ENCODE data around the gene ARHGAP23.

The ARHGAP23 gene, protein sequence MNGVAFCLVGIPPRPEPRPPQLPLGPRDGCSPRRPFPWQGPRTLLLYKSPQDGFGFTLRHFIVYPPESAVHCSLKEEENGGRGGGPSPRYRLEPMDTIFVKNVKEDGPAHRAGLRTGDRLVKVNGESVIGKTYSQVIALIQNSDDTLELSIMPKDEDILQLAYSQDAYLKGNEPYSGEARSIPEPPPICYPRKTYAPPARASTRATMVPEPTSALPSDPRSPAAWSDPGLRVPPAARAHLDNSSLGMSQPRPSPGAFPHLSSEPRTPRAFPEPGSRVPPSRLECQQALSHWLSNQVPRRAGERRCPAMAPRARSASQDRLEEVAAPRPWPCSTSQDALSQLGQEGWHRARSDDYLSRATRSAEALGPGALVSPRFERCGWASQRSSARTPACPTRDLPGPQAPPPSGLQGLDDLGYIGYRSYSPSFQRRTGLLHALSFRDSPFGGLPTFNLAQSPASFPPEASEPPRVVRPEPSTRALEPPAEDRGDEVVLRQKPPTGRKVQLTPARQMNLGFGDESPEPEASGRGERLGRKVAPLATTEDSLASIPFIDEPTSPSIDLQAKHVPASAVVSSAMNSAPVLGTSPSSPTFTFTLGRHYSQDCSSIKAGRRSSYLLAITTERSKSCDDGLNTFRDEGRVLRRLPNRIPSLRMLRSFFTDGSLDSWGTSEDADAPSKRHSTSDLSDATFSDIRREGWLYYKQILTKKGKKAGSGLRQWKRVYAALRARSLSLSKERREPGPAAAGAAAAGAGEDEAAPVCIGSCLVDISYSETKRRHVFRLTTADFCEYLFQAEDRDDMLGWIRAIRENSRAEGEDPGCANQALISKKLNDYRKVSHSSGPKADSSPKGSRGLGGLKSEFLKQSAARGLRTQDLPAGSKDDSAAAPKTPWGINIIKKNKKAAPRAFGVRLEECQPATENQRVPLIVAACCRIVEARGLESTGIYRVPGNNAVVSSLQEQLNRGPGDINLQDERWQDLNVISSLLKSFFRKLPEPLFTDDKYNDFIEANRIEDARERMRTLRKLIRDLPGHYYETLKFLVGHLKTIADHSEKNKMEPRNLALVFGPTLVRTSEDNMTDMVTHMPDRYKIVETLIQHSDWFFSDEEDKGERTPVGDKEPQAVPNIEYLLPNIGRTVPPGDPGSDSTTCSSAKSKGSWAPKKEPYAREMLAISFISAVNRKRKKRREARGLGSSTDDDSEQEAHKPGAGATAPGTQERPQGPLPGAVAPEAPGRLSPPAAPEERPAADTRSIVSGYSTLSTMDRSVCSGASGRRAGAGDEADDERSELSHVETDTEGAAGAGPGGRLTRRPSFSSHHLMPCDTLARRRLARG (N-terminal part only)

DNA sequence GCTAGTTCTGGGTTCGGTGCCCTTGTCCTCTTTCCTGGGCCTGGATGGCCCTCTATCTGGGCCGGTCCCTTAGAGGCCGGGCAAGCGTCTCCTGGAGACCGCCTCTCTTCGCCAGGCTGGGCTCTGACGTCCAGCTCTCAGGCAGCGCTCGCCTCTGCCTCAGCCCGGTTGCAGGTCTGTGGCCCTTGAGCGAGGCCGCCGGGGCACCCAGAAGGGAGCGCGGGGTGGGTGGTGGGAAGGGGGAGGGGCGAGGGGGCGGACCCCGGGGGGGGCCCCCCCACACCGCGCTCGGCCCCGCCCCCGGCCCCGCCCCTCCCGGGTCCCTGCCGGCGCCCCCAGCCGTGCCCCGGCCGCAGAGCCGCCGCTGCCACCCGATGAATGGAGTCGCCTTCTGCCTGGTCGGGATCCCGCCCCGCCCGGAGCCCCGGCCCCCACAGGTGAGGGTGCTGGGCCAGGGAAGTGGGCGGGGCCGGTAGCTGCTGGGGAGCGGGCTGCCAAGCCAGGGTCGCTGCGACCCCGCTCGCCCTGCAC is at the start of gene ARHGAP23:
Gene ARHGAP23, plus strand, starts transcription at position 353 of the 531 bp plus-strand sequence. Its CDS starts 22 bp downstream, at position 375.
- peak in 2 of 4 experiments; percentile 8 to 42 for DNase-seq

DNA sequence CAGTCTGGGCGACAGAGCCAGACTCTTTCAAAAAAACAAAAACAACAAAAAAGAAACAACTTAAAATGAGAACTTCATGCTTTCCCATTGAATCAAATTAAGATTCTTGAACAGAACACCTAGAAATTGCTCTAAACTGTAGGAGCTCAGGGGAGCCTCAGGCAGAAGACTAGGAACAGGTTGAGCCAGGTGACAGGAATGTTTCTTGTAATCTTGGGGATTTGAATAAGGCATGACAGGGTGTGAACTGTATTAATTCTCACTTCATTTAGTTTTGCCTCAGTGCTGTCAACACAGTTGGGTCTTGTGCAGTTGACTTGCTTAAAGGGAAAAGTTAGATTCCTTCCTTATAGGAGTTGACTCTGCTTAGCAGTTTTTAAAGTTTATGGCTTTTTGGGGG is 48.8 kb upstream of the ARHGAP23 start:
- DNase-seq, result no peak

DNA sequence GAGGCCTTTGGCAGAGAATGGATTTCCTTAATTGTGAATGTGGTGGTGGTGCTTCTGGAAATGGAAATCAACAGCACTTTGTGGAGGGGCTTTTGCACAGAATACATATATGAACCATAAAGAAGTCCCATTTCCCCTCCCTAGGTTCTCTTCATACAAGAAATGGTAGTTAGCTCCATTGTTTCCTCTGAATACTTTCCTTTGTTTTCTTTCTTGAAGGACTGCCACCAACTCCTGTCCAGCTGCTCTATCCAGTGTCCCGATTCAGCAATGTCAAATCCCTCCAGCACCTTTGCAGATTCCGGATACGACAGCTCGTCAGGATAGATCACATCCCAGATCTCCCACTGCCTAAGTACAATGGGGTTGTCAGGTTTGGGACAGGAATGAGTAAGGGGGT is 33.2 kb upstream of the ARHGAP23 start:
- DNase-seq, result no peak

DNA sequence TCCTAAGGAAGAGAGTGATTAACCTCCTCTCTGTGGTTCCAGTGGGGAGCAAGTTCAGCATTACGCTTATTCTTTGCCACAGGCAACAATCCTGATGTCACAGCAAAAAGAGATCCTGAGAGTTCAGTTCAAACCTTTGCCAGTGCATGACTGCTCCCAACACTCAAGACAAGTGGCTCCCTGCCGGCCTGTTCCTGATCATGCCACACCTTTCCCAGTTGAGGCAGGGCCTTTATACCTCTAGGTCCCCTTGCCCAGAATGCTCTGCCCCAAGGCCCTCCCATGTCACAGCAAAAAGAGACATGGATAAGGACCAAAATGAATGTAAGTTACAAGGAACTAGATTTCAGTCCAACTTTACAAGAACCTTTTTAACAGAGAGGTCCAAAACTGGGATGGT is 31.0 kb upstream of the ARHGAP23 start:
- DNase-seq, result no peak

DNA sequence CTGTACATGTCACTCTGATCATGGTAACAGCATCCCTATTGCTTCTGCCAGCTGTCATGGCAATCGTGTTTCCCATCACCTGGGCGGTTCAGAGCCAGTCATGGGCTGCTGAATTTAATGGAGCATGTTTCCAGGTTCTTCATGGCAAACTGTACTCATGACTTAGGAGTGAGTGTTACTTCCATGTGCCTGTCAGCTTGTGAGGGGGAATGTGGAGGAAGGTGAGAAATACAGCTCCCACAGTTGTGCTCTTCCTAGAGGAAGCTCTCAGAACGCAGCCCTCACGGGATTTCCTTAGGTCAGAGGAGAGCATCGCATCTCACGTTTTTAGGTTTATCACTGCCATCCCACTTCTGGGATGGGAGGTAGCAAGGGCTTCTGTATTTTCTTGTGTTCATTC is 28.0 kb upstream of the ARHGAP23 start:
- no peak for DNase-seq

DNA sequence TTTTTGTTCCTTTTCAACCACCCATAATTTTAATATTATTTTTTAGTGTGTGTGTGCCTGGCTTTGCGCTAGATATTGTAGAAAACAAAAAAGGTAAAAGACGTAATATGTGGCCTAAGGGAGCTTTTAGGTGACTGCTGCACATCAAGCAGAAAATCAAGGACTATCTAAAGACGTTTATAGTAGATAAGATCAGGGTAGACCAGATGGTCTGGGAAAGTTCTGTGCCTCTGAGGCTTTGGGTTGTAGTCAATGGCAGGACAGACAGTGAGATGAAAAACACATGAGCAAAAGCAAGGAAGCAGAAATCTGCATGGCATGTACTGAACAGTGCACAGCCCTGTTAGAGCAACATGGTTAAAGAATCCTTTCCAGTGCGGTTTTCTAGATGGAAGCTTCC is 26.8 kb upstream of the ARHGAP23 start:
- DNase-seq, result no peak

DNA sequence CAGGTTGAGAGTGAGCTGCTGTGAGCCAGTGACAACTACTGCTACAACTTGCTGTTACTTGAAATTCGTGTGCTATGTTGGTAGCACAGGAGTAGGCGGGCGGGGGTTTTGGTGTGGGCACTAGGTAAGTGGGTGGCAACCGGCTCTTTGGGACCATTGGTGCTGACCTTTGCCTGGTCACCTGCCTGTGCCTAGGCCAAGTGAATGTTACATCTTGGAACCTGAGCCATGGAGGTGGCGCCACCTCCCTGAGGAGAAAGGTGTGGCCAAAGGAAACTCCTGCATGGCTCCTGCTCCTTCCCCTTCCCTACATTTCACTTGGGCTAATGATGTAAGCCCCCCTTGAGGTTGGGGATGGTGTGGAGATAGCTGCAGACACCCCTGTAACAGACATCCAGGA is 25.4 kb upstream of the ARHGAP23 start:
- no peak for DNase-seq

DNA sequence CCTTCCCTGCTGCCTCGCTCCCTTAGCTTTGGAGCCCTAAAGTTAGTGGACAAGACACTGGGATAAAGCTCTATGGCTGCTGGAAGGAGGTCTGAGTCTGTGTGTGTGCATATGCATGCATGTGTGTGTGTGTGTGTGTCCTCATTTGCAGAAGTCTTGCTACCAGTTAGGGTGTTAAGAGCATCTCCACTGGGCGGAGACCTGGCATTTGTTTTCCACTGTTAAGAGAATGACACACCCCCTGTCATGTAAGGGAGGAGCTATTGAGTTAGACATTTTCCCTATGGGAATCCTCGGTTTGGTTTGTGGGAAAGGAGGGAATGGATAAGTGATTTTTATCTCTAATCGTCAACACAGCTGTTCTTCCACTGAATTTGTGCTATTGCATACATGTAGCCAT is 24.8 kb upstream of the ARHGAP23 start:
- no peak for DNase-seq

DNA sequence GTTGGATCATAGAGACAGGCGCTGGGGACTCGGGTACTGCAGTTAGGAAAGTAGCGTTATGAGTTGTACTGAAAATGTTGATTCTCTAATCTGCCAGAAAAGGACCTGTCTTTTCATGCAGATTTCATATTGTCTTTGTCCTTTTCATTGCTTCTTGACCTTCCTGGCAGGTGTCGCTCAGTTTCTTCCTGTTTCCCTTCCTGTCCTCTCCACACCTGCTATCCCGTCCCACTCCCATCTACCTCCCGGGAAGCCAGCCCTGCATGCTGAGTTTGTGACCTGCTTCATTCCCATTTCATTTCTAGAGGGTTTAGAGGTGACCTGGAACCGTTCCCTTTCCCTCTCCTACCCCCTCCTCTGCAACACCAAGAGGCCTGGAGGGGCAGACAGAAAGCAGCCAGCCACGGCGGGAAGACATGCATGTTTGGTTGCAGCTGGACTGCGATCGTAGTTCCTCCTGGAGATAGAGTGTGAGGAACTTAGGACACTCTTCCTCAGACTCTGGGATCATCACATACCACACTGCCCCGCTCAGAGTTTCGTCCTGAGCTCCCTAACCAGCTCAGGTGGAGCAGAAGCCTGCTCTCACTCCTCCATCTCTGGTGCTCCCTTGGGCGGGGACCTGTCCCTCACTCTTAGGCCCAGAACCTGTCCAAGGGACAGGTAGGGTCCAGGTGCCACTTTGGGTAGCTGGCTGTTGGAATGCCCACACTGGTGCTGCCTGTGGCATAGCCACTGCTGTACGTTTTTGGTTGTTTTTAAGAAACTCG is 23.9 kb upstream of the ARHGAP23 start:
- no peak for DNase-seq

DNA sequence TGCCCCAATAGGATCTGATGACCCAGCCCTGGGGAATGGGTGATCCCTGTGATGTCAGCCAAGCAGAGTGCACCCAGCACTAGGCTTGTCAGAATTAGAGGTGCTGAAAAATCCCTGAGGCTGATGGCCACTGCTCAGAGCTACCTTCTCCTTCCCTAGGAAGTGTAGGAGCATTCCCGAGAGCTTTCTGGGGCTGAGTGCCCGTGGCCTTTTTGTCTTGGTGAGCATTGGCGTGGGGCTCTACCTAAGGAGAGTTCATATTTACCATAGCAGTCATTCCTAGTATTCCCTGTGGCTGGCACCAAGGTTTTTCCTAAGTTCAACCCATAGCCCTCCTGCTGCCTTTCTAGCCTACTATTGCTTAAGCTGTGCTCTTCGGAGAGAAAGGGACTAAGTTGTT is 22.6 kb upstream of the ARHGAP23 start:
- no peak for DNase-seq

DNA sequence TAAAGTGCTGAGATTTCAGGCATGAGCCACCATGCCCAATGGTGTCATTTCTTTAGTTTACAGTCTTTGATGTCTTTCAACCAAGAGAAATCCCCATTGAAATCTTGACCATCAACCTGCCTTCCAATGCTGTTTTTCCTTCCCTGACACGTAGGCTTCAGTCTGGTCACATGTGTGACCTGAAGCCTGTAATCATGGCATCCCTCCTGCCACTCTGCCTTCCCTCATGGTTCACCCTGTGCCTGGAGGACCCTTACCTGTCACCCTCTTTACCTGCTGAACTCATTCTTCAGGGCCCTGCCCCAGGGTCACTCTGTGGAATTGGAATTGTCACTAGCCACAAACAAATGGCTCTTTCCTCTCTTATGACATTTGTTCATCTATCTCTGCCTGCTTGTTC is 18.1 kb upstream of the ARHGAP23 start:
- no peak for DNase-seq

DNA sequence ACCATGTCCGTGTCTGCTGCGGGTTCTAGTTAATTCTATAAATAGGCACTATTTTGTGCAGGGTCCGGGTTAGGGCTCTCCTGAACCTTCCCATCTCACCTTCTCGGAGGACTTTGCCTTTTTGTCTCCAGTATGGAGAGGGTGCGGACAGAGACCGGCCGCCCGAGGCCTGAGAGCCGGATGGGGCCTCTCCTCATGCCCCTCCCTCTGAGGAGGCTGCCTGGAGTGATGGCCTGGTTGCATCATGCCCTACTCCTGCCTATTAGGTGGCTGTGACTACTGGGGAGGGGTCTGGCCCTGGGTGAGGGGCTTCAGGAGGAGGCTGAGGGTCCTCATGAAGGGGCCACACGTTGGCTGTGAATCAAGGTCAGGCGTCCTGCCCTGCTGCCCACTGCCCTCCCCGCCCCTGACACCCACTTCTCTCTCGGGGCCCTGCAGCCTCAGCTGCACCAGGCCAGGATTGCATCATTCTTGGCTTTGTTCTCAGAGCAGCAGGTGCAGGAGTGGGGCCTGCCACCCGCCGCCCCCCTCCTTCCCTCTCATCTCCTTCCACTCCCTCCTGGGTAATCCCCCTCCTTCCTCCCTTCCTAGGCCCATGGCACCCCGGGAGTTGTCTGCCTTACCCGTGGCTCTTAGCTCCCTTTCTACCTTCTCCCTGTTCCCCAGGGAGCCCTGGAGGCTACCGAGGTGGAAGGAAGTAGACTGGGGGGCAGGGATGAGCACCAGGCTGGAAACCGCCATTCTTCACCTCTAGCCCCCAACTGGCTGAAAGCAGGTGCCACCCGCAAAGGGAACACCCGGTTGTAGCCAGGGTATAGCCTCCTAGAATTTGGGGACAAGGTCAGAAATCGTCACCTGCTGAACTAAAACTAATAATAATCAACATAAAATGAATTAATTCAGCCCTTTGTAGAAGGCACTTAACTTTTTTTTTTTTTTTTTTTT is 12.7 kb upstream of the ARHGAP23 start:
- no peak for DNase-seq

DNA sequence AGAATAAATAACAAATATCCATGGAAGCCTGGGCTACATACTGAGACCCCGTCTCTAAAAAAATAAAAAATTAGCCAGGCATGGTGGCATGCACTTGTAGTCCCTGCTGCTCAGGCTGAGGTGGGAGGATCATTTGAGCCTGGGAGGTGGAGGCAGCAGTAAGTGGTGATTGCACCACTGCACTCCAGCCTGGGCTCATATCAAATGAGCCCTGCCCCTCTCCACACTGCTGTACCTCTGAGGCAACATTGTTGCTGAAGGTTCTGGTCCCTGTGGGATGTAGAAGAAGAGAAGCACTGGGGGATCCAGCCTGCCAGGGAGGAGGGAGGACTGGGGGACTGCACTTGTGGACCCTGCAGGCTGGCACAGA is 11.4 kb upstream of the ARHGAP23 start:
- DNase-seq, result no peak

DNA sequence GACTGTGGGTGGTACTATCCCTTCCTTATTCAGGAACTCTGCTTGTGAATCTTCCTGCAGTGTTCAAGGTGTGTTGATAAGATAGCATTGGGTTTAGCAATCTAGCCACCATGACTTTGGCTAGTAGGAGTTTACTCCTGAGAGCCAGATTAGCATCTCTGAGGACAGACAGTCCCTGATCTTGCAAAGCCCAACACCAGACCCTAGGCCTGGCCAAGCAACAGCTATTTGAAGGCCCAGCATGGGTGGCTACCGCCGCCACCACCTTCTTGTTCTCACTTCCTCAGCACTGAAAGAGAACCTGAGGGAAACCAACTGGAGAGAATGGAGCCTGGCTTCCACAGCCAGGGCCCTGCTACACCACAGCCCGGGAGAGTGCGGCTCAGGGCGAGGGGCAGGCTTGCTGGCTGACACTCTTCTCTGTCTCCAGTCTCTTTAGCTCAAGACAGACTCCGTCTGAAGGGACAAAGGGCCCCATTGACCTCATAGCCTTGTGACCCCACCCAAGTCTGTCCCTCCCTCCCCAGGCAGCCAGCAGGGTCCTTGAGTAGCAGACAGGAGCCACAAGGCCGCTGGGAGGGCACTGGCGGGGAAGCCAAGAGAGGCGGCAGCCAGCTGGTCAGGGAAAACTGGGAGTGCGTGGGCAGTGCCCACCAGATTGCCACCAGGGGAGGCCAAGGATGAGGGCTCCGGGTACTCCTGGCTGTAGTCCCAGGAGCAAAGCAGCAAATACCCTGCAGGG is 10.9 kb upstream of the ARHGAP23 start:
- DNase-seq, result no peak

DNA sequence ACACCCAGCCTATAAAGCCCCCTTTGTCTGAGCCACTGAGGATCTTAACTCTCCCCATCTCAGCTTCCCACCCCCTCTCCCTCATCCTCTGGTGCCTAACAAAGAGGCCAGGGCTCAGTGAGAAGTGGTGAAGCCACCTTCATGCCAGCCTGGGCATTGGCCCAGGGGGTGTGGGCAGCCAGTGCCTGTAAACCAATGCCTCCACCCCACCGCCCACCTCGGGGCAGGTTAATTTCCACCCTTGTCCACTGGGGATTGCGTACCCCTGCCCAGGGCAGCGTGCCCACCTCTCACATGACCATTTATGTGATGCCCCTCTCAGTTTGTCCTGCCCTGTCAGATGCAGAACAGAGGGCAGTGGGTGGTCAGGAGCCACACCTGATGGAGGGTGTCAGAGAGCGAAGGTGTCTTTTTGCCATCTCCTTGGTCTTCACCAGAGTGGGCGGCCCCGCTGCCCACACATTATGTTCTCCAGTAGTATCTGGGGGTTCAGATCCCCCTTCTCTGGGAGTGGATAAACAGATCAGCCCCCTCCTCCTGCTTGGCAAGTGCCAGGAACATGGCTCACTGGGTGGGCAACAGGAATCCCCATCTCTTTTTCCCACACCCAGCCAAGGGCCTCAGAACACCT is 10.1 kb upstream of the ARHGAP23 start:
- no peak for DNase-seq

DNA sequence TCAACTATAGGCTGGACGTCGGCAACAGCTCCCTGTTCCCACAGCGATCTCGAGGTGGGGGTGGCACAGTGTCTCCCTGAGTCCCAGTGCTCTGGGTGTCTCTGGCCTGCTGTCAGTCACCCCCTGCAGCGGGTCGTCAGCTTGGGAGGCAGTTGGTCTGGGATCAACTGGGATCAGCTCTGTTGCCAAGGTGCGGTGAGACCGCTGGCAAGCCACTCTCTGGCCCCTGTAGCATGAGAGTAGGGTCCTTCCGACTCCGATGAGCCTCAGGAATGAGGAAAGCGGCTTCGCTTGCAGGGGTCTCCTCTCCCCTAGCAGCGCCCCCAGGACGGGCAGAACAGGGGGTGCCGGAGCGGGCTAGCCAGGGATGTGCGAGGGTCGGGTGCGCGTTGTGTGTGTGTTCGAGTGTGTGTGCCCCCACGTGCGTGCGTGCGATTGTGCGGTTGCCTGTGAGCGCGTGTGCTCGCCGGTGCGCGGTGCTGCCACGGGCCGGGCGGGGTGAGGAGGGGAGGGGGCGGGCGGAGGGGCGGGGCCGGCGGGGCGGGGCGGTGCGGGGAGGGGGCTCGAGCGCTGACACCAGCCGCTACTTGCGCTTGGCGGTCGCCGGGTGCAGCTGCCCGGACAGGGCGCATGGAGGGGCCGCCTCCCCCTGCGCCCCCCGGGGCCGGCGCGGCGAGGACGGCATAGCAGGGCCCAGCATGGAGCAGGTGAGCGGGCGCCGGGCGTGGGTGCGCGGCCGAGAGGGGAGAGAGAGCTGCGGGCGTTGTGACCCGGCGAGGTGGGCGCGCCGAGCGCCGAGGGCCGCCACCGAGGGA is 9.4 kb upstream of the ARHGAP23 start:
- DNase-seq, result no peak

DNA sequence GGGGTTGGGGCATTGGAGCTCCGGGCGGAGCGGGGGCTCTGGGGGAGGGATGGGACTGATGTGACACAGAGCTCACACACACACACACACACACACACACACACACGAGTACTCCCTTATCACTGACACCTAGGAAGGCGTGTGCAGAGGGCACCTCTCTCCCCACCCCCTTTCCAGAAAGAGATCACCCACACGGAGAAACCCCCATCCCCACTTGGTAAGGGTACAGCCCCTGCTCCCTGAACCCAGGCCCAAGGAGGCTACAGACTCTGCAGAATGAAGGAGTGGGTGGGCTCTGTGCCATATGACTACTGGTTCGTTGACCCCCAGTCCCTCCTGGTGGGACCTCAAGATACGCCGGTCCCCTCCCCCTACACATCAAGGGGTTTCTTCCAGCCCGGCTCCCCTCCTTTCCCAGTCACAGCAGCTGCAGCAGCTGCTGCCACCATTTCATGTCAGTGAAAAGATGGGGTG is 8.7 kb upstream of the ARHGAP23 start:
- DNase-seq, result no peak

DNA sequence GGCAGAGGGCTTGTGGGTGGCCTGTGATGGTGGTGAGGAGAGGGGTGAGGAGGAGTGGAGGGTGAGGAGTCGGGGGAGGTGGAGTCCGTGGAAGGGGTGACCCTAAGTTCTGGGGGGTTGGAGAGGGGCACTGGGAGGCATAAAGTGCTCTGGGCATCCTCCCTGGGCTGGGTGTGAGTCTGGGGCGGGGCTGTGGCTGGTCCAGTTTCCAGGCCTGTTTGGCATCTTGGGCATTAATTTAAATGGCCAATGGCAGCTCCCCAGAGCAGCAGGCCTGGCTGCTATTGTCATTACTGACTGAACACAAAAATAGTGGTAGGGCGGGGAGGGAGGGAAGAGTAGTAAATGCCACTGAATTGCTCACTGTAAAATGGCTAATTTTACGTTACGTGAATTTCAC is 7.7 kb upstream of the ARHGAP23 start:
- DNase-seq, result no peak
